Right atrium auricular region (tissue), 2 donors: ENCODE data around the gene AK4. TPM values are rescaled to one million over a fixed set of nuclear protein-coding genes. Genes with fewer than 3 reads are reported as not detected.

Experiments
- DNase-seq: peaks from one replicate; pipeline ENCODE4 v3.0.0-alpha.2; 2019; ENCODE audit warnings: low spot score
- H3K27ac ChIP-seq, 2 donors: fragments of 200-600 bp; sonication (generic); 1 replicate in 1 of 2; 2 replicates in 1 of 2; pipeline ENCODE4 v1.5.1; 2016 to 2019
- H3K27me3 ChIP-seq, 2 donors: fragments of 200-600 bp; sonication (generic); one replicate each; pipeline versions ENCODE4 v1.5.1 to v1.6.0; 2017 to 2019
- H3K36me3 ChIP-seq: fragments of 200-600 bp; sonication (generic); one replicate; pipeline ENCODE4 v1.5.1; 2016
- H3K4me1 ChIP-seq, 2 donors: fragments of 200-600 bp; sonication (generic); one replicate each; pipeline versions ENCODE4 v1.5.1 to v1.6.0; 2017 to 2019
- H3K4me3 ChIP-seq, 2 donors: fragments of 200-600 bp; sonication (generic); 1 replicate in 1 of 2; 2 replicates in 1 of 2; pipeline ENCODE4 v1.5.1; 2017 to 2019; ENCODE audit warnings: mild to moderate bottlenecking in 1 of 2, moderate library complexity in 1 of 2
- H3K9me3 ChIP-seq, 2 donors: fragments of 200-600 bp; sonication (generic); one replicate each; pipeline ENCODE4 v1.5.1; 2019
- CTCF ChIP-seq, 2 donors: fragments of 200-600 bp; sonication (generic); IDR thresholded peaks; one replicate each; pipeline ENCODE4 v1.5.1; 2019; ENCODE audit warnings: antibody characterized with exemption in 2 of 2
- total RNA-seq, 2 donors: library from RNA; depleted of rRNA; stranded (reverse); fragments of >200 nt; gene quantifications; one replicate each; pipeline ENCODE4 v1.1.0, GENCODE V29; 2016

AK4 gene
- total RNA-seq, 2 donors from 2014 or later, result 59.7 to 80.9 TPM

GRCh38 chr1:65255035-65255655, 107.1 kb downstream of the AK4 start:
- no peaks in the 10 kb centered on the region for H3K36me3 ChIP-seq
- peak overlapping the region; percentile 84 to 85 for H3K27ac ChIP-seq
- peak overlapping the region; percentile 73 to 89 for H3K4me3 ChIP-seq
- DNase-seq, result no peak
- H3K27me3 ChIP-seq, result no peaks in the 10 kb centered on the region
- no peak for TF ChIP-seq CTCF (IDR thresholded peaks at IDR 0.05)
- H3K4me1 ChIP-seq, result peaks cover 0 to 20% of the 10 kb centered on the region in 2 donors
- no peaks in the 10 kb centered on the region for H3K9me3 ChIP-seq

GRCh38 chr1:65255656-65256050, 107.7 kb downstream of the AK4 start:
- no peak for DNase-seq
- no peak for TF ChIP-seq CTCF (IDR thresholded peaks at IDR 0.05)
- Histone ChIP-seq H3K4me3 (peak overlapping the region; percentile 73 to 89), H3K9me3 (no peaks in the 10 kb centered on the region), H3K27ac (peak overlapping the region; percentile 84 to 85), H3K4me1 (peaks cover 0 to 20% of the 10 kb centered on the region in 2 donors), H3K27me3 (no peaks in the 10 kb centered on the region), H3K36me3 (no peaks in the 10 kb centered on the region)

- H3K9me3 ChIP-seq, result no peaks in the 10 kb centered on the region
- no peak overlapping the region for H3K27ac ChIP-seq
- no peak for TF ChIP-seq CTCF (IDR thresholded peaks at IDR 0.05)
- DNase-seq, result no peak
- no peak overlapping the region for H3K4me3 ChIP-seq
- peaks cover 0 to 20% of the 10 kb centered on the region in 2 donors for H3K4me1 ChIP-seq
- no peaks in the 10 kb centered on the region for H3K36me3 ChIP-seq
- H3K27me3 ChIP-seq, result no peaks in the 10 kb centered on the region
Observed at GRCh38 chr1:65256860-65257708, 109.1 kb downstream of the AK4 start.

DNA sequence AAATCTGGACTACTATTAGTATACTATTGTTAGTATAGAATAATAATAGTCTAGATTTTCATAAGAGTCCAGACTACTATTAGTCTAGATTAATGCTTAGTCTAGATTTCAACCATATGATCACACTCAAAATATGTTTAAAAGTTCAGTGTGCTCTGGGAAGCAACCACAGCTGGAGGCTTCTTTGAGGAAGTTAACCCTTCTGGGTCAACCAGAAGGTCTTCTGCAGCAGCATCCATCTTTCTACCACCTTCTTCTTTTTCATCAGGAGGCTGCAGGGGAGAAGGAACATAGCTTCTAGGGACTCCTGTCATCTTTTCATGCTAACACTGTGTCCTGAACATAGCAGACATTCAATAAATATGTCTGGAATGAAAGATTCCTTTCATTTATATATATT, 110.1 kb downstream of the AK4 start:
- Histone ChIP-seq H3K4me3 (no peak overlapping the region), H3K27ac (no peak overlapping the region), H3K27me3 (no peaks in the 10 kb centered on the region), H3K36me3 (no peaks in the 10 kb centered on the region), H3K4me1 (peaks cover 0 to 20% of the 10 kb centered on the region in 2 donors), H3K9me3 (no peaks in the 10 kb centered on the region)
- TF ChIP-seq CTCF (IDR thresholded peaks at IDR 0.05), result no peak
- DNase-seq, result no peak

DNA sequence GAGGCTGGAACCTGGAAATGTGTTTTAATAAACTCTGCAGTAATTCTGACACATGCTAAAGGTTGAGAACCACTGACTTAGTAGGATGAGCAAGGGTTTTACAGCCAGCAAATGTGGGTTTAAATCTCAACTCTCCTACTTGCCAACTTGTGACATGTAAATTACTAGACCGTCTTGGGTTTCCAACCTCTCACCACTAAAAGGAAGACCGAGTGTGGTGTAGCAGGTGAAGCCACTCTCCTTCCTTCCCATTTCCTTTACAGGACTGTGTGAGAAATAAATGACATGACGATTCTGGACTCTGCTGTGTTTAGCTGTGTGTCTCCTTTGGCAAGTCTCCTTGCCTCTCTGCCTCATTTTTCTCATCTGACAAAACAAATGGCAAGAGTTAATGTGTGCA, 111.8 kb downstream of the AK4 start:
- H3K4me1 ChIP-seq, result peaks cover 0 to 19% of the 10 kb centered on the region in 2 donors
- no peak overlapping the region for H3K4me3 ChIP-seq
- TF ChIP-seq CTCF (IDR thresholded peaks at IDR 0.05), result no peak
- H3K36me3 ChIP-seq, result no peaks in the 10 kb centered on the region
- H3K9me3 ChIP-seq, result no peaks in the 10 kb centered on the region
- H3K27me3 ChIP-seq, result no peaks in the 10 kb centered on the region
- no peak overlapping the region for H3K27ac ChIP-seq
- DNase-seq, result no peak
